Medulla oblongata (tissue), 1 donor: ENCODE measurements around the gene OSBPL2.

ENCODE experiments used
- DNase-seq: peaks from one replicate; pipeline ENCODE4 v3.0.0-alpha.2; 2015; ENCODE audit errors: extremely low spot score

Gene OSBPL2

DNA sequence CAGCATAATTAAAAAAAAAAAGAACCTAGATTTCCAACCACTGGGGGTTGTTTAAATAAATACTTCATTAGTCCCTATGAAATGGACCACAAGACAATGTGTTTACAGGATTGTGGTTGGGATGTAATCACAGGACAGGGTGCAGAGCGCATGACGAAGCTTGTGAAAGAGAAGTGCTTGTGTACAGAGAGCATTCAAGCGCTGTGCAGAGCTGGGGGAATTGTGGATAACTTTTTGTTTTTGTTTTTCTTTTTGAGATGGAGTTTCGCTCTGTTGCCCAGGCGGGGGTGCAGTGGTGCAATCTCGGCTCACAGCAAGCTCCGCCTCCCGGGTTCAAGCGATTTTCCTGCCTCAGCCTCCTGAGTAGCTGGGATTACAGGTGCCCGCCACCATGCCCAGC is 106.5 kb downstream of the OSBPL2 start:
- no peak for DNase-seq
